Renal pelvis (tissue), 4 donors: ENCODE data around the gene CLDN4. TPM values are rescaled to one million over a fixed set of nuclear protein-coding genes. Genes with fewer than 3 reads are reported as not detected.
"Not testable (repeated sequence)": the region's sequence is repeated elsewhere in the genome, so short reads cannot be mapped to it uniquely, and the experiment has no call there.

Experiments used
- DNase-seq: peaks from one replicate; pipeline ENCODE4 v3.0.0-alpha.2; 2013
- polyA plus RNA-seq, 3 donors: library from polyadenylated mRNA; unstranded; fragments of 120-200 nt; gene quantifications; one replicate each; pipeline ENCODE4 v1.2.1, GENCODE V29; 2013; ENCODE audit not compliant: insufficient read length in 3 of 3

Gene CLDN4
- polyA plus RNA-seq, 3 donors, result 76.8 to 91.5 (median 90.7) TPM

DNA sequence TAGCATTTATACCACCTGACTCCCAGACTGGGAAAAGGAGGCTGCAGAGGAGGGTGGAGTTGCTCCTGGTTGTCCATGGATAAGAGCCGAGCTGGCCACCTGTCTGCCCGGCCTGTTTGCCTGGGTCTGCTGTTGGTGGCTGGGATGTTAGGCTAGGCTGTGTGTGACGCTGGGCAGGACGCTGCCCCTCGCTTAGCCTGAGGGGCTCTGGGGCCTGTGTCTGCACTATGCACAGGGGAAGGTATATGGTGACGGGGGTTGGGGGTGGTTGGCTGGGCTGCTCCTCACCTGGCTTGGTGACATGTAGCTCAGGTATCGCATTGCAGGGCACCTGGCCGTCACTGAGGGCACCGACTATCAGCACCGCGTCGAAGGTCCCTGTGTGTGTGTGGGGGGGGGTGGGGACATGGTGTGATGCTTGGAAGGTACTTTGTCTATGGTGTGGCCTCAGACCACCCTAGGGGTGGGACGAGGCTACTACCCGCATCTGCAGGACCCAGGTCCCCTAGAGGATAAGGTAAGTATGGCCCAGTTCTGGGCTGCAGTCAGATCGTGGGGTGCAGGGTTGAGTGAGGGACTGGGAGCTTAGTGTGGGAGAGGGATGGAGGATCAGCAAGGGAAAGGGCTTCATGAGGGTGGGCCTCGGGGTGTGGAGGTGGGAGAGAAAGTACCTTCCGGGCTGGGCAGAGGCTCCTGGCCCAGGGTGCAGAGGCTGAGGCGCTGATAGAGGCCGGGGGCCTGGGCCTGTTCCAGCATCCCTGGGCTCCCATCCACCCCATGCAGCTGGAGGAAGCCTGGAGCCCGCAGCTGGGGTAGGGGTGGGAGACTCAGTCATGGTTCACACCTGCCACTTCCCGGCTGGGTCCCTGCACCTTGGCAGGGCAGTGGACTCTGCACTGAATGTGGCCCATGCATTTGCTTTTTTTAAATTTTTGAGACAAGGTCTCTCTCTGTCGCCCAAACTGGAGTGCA is 9.2 kb downstream of the CLDN4 start:
- DNase-seq, result no peak

- no peak for DNase-seq
Measured at GRCh38 chr7:73840715-73841379, 10.1 kb downstream of the CLDN4 start.

- no peak for DNase-seq
Measured at GRCh38 chr7:73841689-73842066, 10.9 kb downstream of the CLDN4 start.

GRCh38 chr7:73842067-73842976 is 11.5 kb downstream of the CLDN4 start, which contains the start of gene METTL27:
TSS of gene METTL27 (minus strand) at chr7:73842516. CDS start at chr7:73842140, 376 bp downstream.
- peak; percentile 93 for DNase-seq

- no peak for DNase-seq
Measured at GRCh38 chr7:73844131-73844547, 13.3 kb downstream of the CLDN4 start.

- no peak for DNase-seq
Measured at GRCh38 chr7:73844848-73845460, 14.2 kb downstream of the CLDN4 start.

DNA sequence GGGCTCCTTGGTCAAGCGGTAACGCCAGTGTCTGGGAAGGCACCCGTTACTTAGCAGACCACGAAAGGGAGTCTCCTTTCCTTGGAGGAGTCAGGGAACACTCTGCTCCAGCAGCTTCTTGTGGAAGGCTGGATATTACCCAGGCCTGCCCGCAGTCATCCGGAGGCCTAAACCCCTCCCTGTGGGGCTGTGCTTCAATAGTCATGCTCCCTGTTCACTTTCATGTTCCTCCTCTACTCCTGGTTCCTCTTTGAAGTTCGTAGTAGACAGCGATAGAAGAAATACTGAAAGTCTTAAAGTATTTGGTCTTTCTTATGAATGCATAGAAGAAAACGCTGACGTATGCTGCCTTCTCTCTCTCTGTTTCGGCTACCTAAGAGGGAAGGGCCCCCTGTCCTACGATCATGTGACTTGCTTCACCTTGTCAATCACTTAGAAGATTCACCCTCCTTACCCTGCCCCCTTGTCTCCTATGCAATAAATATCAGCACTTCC is 15.0 kb downstream of the CLDN4 start:
- DNase-seq, result not testable (repeated sequence)

DNA sequence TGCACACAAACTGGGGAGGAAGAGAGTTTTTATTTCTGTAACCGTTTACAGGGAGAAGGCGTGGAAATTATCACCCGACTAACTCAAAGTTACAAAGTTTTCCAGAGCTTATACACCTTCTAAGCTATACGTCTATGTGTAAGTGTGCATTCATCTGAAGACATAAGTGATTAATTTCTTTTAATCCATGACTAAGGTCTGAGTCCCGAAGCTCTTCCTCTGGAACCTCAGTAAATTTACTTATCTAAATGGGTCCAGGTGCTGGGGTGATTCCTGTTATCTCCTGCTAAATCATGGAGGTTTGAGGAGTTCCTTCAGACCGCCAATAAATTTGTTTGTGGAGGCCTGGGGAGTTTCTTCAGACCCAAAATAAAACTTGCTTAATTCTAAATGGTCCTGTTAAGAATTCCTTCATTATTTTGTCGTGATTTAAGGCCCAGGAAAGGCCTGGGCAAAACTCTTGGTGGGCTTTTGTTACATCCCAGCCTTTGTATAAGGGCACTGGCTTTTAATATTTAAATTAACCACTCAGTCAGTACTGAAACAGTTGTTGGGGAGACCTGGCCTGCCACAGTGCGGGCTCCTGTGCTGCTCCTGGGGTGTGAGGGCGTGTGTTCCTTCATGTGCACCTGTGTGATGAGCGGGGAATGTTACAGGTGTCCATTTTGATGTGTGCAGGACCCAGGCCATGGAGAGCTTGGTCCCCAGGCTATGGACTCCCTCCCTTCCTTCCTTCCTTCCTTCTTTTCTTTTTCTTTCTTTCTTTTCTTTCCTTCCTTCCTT is 17.3 kb downstream of the CLDN4 start:
- DNase-seq, result no peak

DNA sequence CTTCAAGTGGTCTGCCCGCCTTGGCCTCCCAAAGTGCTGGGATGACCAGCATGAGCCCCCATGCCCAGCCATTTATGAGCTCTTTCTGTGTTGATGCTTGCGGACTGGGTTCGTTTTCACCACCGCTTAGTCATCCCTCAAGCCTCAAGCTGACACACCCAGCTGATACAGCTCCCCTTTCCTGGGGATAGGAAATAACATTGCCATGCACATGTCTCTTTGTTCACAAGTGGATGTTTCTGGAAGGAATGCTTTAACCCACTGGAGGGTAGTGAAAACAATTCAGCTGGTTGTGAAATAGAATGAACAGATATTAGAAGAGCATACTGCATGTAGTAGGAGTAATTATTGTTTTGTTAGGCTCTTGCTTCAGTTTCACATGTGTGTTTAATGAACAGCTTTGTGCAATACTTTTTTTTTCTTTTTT is 20.0 kb downstream of the CLDN4 start:
- DNase-seq, result no peak

DNA sequence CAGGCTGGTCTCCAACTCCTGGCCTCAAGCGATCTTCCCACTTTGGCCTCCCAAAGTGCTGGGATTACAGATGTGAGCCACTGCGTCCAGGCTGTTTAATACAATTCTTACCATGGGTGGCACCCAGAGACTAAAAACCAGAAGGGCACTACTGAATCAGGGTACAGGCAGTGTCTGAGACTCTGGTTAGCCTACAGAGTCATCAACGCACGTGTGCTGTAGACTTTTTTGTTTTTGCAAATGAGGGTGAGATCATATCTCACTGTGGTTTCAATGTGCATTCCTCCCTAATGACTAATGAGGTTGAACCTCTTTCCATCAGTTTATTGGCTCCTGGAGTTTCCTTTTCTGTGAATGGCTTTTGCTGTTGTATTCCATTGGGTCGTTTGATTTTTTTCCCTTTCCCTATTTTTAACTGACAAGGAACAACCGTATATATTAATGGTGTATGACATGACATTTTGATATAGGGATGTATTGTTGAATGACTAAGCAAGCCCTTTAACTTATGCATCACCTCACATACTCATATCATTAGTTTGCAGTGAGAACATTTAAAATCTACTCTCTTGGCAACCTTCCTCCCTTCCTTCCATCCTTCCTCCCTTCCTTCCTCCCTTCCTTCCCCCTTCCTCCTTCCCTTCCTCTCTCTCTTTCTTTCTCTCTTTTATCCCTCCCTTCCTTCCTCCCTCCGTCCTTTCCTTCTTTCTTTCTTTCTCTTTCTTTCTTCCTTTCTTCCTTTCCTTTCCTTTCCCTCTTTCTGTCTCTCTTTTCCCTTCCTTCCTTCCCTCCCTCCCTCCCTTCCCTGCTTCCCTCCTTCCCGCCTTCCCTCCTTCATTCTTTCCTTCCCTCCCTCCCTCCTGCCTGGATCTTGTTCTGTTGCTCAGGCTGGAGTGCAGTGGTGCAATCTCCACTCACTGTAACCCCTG is 20.9 kb downstream of the CLDN4 start:
- DNase-seq, result peak; percentile 83

- no peak for DNase-seq
Measured at GRCh38 chr7:73852500-73852899, 21.7 kb downstream of the CLDN4 start.

- no peak for DNase-seq
Measured at GRCh38 chr7:73856941-73857340, 26.1 kb downstream of the CLDN4 start.

- no peak for DNase-seq
Measured at GRCh38 chr7:73858807-73859206, 28.0 kb downstream of the CLDN4 start.

DNA sequence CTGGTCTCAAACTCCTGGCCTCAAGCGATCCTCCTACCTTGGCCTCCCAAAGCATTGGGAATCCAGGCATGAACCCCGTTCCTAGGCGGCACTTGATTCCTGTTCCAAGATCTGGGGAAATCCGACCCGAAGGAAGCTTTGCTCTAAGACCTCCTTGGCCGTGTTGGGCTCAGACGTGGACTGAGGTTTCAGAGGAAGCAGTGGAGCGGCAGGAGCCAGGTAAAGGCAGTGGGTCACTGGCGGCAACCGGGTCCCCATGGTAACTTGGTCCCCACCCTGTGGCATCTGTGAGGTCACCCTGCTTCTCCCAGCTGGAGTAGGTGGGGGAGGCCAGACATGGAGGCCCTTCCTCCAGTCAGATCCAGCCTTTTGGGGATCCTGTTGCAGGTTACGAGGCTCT is 30.1 kb downstream of the CLDN4 start, which contains the start of gene TMEM270:
Gene TMEM270, plus strand, starts transcription at position 301 of the 400 bp plus-strand sequence. Its CDS starts 36 bp downstream, at position 337.
- DNase-seq, result no peak

- DNase-seq, result no peak
Measured at GRCh38 chr7:73861305-73861704, 30.5 kb downstream of the CLDN4 start.

DNA sequence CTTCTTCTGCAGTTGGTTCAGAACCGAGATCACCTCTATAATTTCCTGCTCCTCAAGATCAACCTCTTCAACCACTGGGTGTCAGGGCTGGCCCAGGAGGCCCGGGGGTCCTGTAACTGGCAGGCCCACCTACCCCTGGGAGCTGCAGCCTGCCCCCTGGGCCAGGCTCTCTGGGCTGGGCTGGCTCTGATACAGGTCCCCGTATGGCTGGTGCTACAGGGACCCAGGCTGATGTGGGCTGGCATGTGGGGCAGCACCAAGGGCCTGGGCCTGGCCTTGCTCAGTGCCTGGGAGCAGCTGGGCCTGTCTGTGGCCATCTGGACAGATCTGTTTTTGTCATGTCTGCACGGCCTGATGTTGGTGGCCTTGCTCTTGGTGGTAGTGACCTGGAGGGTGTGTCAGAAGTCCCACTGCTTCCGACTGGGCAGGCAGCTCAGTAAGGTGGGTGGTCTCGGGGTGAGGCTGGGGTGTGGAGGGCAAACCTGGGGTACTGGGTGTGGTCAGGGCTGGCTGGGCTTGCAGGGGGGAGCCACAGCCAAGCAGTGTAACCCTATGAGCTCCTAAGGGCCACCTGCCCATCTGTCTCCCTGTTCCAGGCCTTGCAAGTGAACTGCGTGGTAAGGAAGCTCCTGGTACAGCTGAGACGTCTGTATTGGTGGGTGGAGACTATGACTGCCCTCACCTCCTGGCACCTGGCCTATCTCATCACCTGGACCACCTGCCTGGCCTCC is 34.4 kb downstream of the CLDN4 start:
- no peak for DNase-seq

DNA sequence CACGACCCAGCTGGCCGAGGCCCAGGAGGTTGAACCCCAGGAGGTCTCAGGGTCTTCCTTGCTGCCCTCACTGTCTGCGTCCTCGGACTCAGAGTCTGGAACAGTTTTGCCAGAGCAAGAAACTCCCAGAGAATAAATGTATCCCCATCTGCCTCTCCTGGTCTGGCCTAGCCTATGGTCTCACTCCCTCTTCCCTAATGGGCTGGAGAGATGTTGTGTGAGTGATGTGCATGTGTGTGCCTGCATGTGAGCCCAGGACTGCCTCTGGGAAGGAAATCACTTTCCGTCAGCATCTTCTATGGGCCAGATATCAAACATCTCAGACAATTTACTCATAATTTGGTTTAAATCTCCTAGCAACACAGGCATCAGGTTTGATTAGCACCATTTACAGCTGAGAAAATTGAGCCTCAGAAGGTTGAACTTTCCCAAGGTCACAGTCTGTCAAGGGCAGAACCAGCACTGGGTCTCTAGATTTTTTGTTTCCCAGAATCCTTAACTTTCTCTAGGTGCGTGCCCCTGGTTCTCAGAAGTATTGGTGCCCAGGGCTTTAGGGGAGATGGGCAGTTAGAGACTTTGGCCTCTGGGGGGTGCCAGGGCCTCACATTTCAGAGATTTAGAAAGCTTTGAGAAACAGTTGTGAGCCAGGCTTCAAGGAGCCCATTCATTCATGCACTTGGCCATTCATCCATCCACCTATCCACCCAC is 35.1 kb downstream of the CLDN4 start:
- no peak for DNase-seq

DNA sequence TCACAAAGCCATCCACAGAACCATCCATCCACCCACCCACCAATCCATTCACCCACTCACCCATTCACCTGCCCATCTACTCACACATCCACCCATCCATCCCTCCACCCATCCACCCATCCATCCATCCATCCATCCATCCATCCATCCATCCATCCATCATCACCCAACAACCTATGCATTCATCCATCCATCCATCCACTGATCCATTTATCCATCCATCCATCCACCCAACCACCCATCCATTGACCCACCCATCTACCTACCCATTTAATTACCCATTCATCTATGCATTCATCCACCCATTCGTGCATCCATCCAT is 35.6 kb downstream of the CLDN4 start:
- DNase-seq, result no peak
